Endothelial cell of hepatic sinusoid (primary cell): ENCODE measurements around the gene NLGN1.

Experiments used
- in situ Hi-C: cut with HindIII; loops from 2 replicates; pipeline ENCODE4 v1.10.0; 2017; ENCODE audit warnings: low sequenced_read_pairs

The NLGN1 gene

DNA sequence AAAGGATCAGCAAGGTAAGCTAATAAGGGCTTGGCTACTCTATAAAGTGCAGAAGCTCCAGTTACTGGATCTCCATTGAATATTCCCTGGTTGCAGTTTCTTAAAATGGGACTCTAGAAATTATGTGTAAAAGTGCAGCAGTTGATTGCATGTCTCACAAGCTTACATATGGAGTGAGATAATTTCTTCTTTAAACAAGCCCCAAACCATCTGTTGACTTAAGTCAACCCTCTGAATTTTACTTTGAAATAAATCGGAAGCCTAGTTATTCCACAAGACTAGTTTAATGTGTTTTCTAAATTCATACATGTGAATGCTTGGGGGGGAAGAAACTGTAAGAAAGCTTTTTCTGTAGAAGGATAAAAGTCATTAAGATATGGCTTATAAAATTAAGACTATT is 664.2 kb downstream of the NLGN1 start:
- in situ Hi-C loops, result no loop called here

DNA sequence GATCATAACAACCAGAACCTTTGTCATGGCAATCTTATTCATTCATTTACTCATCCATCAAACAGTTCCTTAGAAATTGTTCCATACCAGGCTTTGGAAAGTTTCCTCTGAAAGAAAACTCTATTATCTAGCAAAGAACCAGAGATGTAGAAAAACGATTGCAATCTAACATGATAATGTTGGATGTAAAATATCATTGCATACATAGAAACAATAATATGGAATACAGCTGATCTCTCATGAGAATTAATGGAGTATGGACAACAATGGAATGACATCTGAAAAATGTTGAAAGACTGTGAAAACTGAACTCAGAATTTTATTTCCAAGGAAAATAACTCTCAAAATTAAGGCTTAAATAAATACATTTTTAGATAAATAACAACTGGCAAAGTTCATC is 665.4 kb downstream of the NLGN1 start:
- in situ Hi-C loops, result no loop called here

DNA sequence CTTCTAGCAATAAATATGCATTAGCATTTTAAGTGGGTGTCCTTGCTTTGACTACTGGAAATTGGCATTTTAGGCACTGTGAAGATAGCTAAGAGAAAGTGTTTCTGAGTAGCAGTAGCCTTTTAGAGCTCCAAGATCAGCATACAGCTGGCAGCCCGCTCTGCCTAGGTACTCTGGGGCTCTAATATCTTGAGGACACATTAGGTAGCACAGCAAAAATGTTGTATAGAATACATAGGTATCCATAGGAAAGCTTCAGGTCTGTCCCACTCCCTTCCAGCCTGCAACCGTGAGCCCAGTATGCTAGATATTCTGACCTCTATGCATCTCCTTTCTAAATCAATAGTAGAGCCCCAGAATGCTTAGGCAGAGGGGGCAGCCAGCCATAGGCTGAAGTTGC is 670.5 kb downstream of the NLGN1 start:
- in situ Hi-C loops, result no loop called here

DNA sequence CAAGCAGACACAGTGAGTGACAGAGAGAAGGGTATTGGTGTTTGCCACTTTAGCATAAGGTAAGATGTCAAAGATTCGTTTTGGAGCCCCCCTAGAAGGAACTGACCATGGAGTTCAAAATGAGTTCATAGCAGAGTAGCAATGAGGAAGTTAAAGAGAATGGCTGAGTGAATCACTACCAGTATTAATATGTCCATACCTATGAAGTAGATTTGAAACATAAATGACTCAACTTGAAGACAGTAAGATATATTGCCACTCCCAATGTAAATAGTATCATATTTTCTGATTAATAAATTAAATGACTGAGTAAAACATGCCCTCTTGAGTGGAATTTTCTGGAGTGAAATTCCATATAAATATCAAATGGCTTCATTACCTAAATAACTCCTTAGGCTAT is 675.1 kb downstream of the NLGN1 start:
- in situ Hi-C loops, result no loop called here

DNA sequence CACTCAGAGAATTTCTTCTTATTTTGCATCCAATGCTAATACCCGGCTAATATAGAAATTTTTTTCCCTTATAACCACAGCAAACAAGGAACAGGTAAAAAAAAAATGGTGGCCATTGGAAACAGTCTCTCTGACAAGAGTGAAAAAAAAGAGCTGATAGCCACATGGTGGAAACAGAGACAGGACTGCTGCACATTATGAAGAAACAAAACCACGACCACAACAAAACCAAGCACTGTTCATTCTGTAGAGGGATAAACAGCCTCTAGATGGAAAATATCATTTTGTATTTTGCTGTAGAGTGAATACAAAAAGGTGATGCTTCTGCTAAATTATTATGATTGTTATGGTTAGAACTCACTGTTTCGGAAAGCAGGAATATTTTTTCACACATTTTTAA is 686.2 kb downstream of the NLGN1 start:
- in situ Hi-C loops, result no loop called here

DNA sequence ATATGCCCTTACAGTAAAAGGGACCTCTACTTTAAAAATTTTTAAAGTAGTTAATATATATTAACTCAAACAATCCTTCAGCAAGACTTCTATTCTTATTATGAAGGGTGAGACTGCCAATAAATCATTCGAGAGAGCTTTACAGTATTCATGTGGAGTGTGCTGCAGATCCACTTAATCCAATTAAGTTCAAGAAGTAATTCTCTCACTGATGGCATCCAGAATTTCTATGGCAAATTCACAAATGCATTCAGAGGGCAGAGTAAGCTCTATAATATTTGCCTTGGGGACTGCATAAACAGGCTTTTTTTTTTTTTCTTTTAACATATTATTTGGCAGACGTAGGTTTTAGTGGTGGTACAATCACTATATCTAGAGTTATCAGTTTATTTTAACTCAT is 692.0 kb downstream of the NLGN1 start:
- in situ Hi-C loops, result no loop called here

DNA sequence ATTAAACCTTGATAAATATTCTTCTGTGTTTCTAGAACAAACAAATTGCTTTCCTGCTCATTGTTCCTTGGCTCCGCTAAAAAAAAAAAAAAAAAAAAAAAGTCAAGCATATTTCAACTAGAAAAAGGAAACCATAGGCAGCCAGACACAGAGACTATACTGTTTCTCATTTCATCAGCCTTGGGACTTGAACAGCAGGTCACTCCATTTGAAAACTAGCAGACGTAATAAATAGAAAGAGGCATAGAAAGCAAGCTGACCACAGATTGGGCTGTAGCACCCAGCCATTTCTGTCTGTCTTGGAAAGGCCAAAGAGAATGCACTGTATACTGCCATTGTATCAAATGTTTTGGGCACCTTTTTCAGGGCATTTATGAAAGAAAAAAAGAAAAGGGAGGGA is 697.1 kb downstream of the NLGN1 start:
- in situ Hi-C loops, result no loop called here

DNA sequence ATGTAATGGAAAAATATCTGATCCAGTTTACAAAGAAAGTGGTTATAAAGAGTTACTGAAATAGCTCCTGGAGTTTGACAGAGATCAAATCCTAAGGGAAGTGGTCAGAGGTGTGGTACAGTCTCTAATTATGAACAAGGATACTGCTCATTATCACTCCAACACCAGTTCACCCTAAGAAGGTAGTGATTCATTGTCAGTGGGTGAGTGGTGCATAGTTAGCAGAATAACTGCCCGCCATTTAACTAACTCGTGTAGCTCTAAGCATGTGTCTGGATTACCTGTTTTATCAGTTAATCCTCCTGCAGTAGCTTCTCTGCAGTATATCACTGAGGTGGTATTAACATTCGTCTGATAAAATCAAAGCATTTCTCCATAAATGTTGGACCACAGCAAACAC is 700.1 kb downstream of the NLGN1 start:
- in situ Hi-C loops, result no loop called here

DNA sequence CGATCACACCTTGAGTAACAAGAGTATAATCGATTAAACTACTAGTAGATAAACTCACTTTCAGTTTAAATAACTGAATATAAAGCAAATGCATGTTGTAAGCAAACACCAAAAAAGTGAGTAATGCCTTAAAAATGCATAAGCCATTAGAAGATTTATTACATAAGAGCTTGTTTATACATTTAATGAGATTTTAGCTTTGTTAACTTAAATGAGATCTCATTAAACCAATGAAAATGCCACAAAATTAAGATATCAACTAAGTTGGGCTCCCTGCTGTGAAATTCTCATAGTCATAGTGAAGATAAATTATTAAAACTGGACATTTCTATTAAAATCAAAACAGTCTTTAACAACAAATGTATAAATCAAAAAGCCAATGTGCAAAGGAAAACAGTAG is 701.2 kb downstream of the NLGN1 start:
- in situ Hi-C loops, result no loop called here

DNA sequence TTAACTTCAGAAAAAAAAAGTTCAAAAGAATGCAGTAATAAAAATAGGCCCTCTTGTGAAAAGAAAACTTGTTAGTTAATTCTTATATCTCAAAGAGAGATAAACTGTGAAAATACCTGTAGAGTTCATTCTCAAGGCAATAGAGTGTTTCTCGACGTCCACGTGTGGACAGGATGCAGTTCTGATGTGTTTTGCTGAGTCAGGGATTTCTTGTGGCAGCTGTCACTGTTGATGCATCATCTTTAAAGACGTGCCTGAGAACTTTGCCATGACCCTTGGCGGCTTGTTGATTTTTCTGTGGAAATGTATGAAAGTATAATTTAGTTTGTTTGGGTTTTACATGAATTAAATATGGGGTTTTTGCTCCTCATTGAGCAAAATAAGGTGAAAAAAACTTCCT is 702.2 kb downstream of the NLGN1 start:
- in situ Hi-C loops, result no loop called here

DNA sequence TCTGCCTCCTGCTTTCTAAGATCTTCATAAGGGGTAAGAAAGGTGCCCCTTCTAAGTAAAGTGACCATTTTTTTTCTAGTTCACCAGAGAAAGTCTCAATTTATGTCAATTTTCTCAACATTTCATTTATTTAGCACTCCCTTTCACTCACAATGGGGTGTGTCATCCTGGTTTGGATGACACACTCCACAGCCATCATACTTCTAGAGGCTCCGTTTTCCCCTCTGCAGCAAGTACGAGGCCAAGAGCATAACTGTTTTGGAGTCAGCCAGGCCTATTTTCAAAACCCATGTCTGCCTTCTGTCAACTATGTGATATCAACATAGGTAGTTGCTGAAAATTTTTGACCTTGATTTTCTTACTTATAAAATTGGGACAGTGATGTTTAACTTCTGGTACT is 703.2 kb downstream of the NLGN1 start:
- in situ Hi-C loops, result no loop called here

DNA sequence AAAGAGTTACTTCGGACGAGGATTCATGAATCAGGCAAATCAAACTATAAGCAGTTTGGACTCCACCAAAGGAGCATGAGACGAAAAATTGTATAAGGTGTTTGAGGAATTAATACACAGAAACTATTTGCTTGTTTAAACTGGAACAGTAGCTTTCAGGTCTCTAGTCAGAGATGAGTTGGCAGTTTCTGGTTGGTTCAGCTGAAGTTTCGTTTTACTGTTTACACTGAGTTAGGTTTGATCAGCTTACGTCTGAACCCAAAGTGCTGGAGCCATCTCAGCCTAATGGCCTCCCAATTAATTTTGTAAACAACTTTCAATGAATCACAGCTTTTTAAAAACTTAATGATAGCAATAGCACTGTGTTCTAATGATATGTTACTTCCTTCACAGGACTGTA is 703.7 kb downstream of the NLGN1 start:
- in situ Hi-C loops, result no loop called here

DNA sequence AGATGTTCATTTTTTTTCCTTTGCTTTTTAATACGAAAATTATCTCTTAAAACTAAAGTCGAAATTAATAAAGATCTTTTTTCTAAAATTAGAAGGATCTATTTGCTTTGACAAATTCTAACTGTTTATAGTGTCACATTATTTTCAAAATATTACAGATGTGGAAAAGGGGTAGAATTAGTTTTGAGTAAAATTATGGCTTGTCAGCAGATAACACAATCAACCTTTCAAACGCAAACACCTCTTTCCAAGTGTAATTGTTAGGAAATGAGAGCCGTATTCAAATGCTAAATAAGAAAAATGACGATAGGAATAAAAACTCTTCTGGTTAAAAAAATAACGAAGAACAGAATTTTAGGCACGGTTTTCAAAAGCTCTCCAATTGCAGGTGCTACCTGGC is 704.7 kb downstream of the NLGN1 start:
- in situ Hi-C loops, result no loop called here

DNA sequence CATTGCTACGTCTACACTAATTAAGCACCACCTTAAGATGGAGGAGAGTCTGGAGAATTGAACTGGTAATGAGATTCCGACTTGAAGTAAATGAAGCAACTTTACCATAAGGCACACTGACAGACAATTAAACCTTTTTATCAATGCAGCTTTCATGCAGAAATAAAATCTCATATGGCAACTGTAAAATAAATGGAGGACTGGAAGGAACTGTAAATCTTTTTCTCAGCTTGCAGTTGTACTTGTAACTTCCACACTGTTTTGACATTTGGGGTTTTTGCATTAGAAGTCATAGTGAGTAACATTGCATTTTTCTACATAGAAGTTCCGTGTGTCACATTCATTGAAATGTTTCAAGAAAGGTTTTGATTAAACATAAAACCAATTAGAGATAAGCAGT is 705.3 kb downstream of the NLGN1 start:
- in situ Hi-C loops, result no loop called here

DNA sequence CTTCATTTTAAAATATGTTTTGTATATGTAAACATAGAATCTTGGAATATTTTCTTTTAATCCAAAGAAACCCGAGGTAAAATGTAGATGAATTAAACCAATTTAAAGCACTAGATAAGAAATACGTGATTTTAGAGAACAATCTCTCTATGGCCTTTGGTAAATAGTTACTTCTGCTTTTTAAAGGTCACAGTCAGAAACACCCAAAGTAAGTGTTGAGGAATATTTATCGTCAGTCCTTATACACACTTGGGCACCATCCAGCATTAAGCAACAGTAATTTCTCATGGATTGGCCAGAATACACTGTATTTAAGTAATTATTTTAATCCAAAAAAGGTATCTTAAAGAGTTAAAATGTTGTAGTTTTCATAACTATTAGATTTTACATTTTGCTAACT is 713.2 kb downstream of the NLGN1 start:
- in situ Hi-C loops, result no loop called here

DNA sequence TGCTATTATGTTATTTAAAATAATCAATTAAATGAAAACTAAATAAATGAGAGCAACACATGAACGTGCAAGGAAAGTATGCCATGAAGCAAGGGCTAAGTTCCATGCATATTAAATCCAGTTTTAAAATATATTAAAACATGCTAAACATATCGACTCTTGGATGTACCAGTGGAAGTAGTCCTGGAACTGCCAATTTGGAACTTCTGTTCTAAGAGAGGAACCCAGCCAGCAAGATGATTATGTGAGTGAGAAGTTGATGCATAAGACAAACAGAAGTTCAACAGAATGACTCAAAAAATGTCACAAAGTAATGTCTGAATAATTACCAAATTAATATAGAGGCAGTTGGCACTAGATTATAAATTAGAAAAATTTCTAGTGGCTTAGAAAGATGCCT is 714.2 kb downstream of the NLGN1 start:
- in situ Hi-C loops, result no loop called here

DNA sequence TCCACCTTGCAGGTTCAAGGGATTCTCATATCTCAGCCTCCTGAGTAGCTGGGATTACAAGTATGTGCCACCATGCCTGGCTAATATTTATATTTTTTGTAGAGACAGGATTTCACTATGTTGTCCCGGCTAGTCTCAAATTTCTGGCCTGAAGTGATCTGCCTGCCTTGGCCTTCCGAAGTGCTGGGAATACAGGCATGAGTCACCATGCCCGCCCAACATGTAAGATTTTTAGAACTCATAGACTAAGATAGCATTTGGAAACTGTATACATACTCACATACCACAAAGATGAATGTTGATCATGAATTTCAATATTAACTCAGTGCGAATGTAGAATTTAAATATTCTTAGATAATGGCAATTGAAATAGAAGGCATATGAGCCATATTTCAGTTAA is 718.9 kb downstream of the NLGN1 start:
- in situ Hi-C loops, result no loop called here

DNA sequence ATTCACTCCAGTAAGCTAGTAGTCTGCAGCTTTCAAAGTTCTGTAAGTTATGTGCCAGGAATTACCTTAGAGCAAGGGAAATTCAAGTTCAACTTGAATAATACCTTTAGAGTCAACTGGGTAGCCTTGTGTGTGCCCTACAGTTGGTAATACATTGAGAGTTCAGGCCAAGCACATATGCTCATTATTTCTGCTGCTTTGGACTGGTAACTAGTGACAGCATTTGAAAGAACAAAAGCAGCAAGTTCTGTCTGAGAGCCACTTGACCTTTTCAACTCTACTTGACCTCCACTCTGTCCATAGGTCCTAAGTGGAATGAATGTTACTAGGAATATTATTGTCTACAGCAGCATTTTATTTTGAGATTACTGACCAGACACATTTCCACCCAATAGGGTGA is 723.5 kb downstream of the NLGN1 start:
- in situ Hi-C loops, result no loop called here

DNA sequence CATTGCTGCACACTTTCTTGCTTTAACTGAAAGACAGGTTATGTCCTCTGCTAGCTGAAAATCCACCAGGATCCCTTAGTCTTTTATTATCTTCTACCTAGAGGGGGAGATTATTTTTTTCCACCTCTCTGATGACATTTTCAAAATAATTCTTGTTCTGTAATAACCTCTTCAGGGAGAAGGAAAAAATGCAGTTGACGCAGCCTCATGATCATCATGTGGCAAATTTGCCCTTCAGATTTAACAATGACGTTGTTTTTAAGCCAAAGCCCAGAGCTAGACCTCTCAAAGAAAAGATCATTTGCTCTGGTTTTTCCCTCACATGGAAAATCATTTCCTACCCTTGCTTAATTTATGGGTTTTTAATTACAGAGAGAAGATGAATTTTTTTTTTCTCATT is 724.9 kb downstream of the NLGN1 start:
- in situ Hi-C loops, result no loop called here

DNA sequence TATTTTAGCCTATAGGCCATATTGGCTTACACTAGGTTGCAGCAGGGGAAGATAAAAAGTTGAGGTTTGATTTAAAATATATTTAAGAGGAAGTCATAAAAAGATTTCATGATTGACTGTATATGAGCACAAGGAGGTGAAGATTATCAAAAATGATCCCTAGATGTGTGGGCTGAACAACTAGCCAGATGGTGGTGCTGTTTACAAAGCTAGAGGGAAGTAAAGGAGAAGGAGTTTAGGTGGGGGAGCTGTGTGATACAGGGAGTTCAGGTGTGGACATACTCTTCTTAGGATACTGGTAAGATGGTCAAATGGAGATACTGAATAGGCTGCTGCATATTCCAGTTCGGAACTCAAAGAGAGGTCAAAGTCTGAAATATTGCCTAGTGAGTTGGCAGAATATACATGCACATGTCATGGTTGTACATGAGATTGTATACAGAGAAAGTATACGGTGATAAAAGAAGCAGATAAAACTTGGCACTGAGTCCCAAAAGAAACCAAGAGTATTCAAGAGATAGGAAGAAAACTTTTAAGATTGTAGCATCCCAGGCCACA is 727.8 kb downstream of the NLGN1 start:
- in situ Hi-C loops, result no loop called here

DNA sequence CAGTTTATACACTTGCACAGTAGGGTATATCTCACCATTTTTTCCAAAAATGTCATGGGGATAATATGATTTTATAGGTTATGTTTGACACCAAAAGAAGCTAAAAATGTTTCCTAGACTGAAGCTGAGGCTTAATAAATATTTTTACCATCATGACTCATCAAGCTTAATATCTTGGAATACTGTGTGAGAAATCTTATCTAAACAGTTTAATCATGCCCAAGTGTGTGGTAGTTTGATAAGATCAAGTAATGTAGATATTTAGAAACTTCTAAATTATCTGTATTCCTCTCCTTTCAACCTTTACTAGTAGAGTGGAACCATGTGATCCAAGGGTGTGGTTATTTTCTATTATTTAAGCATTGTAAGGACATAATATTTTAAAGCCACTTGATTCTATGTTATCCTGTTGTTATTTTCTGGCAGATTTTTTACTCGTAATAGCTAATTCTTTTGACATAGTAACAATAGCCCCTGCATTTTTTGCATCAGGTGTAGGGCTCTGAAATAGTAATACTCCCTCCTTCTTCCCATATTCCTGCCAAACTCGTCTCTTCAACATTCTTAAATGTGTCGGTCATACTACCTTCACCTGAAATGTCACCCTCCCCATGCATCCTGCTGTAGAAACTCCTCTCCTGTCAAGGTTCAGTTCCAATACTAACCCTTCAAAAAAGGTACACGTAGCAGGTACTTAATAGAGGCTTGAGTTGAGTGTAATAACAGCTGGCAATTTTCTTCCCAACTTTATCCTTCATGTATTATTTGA is 729.6 kb downstream of the NLGN1 start:
- in situ Hi-C loops, result no loop called here

DNA sequence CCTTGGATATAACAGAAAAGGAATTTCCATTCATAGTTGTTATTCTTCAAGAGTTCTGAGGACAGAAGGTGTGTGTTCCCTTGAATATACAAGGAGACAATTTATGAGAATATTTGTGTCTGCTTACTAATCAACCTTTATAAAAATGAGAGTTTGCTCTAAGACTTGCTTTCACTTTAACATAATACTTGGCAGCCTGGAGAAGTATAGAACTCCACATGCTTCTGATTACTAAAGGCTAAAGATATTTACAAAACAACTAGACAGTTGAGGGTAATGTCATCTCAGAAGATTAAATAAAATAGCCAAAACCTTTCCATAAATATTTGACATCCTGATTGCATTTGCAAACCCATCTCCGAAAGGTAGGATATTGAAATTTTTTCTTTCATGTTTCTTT is 734.5 kb downstream of the NLGN1 start:
- in situ Hi-C loops, result no loop called here

DNA sequence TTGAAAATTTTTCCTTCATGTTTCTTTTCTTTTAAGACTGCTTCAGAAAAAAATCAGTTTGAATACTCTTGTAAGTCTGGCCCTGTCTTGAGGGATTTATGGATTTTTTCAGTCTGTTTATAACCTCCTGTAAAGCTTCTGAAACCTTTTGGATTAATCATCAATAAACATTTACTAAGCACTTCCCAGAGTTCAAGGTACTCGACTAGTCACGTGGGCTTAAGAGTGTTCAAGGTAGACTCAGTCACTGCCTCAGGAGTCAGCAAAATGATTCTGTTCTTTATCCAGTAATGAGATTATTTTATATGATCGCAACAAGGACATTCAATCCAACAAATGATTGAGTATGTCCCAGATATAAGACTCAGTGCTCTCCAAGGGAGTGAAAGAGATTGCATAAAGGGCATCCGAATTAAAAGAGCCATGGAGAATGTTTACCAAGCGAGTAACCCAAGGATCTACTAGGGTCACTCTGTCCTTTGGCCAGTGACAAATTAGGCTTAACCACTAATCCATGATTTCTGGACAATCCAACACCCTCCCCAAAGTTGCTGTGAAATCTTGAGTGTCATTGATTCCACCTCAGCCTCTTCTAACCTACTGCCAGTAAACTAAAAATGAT is 735.0 kb downstream of the NLGN1 start:
- in situ Hi-C loops, result no loop called here
